Caki2 (cell line): ENCODE measurements around the gene PDGFD. TPM values are rescaled to one million over a fixed set of nuclear protein-coding genes. Genes with fewer than 3 reads are reported as not detected.

Experiments
- DNase-seq: peaks from one replicate; pipeline ENCODE4 v3.0.0-alpha.2; 2015; ENCODE audit warnings: low read depth
- in situ Hi-C: cut with HindIII; loops from 2 replicates; pipeline ENCODE4 v1.10.0; 2016; ENCODE audit warnings: low sequenced_read_pairs, low pct_unique_long_range_greater_than_20kb, mixed read lengths
- total RNA-seq: library from RNA; depleted of rRNA; stranded (reverse); fragments of >200 nt; shearing (Covaris generic); gene quantifications from 2 replicates; pipeline ENCODE4 v1.2.3, GENCODE V29; 2014; ENCODE audit warnings: low replicate concordance

The PDGFD gene
- total RNA-seq, 1 experiment from 2014 or later = 13.1 TPM

DNA sequence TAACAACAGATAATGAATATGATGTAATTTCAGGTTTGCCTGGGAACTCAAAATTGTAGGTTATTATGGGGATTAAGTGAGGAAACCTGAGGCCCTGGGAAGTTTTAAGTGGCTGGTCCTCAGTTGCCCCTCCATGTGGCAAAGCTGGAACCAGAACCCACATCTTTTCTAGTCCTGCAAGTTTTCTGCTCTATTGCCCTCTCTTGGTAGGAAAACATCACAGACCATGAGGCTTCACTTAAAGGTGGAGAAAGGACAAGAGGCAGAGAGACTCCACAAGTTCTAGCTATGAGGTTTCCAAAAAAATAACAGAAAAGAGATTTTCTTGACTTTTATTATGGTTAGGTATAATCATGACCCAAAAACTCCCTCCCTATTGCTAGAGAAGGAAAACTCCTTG, 243.0 kb downstream of the PDGFD start:
- no peak for DNase-seq
- in situ Hi-C loops = no loop called here

DNA sequence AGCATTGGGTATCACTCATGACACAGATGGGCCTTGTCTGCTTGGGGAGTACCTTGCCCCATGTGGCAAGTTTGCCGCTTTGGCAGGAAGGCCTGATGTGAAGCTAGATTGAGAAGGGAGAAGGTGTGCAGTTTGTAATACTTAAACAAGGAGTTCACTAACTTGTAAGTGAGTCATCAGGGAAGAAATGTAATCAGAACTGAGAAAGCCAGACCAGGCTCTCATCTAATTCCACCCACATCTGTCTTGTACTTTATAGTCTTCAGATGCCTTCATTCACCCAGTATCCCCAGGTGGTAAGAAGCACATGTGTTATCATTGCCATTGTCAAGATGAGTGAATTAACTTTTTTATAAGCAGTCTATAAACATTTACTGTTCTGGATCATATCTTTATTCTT, 243.5 kb downstream of the PDGFD start:
- no peak for DNase-seq
- in situ Hi-C loops = no loop called here

DNA sequence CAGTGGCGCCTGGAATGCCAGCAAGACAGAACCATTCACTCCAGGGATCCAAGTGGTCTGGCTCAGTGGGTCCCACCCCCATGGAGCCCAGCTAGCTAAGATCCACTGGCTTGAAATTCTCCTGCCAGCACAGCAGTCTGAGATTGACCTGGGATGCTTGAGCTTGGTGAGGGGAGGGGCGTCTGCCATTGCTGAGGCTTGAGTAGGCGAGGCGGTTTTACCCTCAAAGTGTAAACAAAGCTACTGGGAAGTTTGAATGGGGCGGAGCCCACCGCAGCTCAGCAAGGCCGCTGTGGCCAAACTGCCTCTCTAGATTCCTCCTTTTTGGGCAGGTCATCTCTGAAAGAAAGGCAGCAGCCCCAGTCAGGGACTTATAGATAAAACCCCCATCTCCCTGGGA, 253.2 kb downstream of the PDGFD start:
- in situ Hi-C loops = no loop called here
- DNase-seq = no peak

DNA sequence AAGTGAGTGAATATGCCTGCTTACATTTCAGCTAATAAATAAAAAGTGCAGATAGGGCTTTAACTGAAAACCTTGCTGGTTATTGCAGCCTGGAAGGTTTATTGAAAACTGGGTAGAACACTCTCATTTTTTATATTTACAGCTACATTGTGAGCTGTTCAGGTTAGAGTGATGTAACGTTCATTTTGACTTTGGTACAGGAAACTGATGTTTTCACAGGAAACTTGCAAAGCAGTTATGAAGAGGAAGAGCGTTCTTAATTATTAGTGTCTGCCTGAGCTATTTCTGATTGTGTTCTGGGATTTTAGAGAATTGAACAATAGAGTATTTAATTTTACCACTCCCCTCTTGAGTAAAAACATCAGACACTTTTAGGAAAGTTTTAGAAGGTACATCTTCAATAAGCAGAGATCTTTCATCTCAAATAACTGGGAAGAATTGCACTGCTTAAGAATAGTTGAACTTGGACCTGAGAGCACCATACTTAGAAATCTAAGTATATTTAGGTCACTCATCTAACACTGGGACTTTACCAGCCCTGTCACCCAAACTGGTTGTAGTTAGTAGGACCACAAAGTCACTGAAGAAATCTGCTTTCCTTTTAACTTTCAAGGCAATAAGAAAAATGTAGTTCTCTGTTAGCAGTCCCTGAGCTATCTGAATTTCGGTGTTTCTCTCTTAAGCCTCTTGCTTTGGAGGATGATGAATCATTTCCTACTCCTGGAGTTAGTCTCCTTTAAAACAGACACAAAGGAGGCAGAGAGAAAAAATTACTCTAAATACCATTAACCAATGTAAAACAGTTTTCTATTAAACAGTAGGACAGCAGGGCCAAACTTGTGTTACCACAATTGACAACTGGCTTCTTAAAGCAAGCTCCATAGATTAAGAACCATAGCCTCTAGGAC, 256.1 kb downstream of the PDGFD start:
- DNase-seq = no peak

DNA sequence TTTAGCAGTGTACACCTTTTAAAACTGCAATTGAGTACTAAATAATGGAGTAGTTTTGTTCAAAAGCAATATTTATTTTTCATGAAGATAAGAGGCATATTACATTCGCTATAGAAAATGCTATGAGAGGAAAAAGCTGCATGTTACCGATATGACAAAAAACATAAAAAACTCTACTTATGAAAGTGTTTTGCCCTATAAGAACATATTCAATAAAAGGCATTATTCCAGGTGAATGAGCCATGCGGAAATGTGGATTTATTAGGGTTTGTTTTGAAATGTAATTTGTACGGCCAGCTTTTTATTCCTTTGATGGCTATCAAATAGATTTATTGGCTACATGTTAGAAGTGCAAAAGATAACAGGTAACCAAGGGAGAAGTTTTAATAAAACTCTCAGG, 256.8 kb downstream of the PDGFD start:
- in situ Hi-C loops = no loop called here
- no peak for DNase-seq

More for the DNA sequence above, 256.1 kb downstream of the PDGFD start:
- in situ Hi-C loops = no loop called here

DNA sequence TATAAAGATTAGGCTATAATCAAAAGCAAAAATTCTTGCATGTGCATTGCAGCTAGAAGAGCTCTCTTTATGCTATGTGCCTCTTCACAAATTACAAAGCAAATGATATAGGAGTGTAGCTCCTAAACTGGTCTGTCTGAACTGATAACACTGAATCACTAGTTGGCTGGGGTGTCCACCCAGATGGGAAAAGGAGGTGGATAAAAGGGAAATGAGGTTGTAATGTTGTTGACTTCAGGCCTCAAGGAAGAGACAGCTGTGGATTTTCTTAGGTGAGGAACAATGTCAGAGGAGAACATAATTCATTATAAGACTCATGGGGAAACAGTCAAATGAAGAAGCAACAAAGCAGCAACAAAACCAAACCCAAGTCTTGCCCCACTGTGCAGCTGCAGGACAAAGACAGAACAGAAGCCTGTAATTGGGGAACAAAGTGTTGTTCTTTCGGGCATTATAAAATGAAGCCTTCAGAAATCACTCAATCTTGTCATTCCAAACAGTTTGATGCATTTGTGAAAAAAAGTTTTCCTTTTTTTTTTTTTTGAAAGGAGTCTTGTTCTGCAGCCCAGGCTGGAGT, 257.6 kb downstream of the PDGFD start:
- in situ Hi-C loops = no loop called here
- no peak for DNase-seq

DNA sequence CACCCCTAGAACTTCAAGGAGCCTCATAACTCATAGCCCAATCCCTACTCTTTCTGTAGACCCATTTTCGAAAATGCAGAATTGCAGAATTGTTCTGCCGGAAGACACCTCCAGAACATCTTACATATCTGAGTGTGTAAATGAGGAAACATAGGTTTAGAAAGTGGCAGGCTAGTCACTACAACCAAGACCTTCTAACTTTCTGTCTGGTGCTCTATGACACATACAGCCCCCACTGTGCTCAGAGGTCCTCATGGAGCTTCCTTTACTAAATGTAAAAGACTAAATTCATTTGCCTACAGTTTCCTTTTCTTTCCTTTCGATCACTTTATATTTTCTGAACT, 259.7 kb downstream of the PDGFD start:
- DNase-seq = no peak
- in situ Hi-C loops = no loop called here

DNA sequence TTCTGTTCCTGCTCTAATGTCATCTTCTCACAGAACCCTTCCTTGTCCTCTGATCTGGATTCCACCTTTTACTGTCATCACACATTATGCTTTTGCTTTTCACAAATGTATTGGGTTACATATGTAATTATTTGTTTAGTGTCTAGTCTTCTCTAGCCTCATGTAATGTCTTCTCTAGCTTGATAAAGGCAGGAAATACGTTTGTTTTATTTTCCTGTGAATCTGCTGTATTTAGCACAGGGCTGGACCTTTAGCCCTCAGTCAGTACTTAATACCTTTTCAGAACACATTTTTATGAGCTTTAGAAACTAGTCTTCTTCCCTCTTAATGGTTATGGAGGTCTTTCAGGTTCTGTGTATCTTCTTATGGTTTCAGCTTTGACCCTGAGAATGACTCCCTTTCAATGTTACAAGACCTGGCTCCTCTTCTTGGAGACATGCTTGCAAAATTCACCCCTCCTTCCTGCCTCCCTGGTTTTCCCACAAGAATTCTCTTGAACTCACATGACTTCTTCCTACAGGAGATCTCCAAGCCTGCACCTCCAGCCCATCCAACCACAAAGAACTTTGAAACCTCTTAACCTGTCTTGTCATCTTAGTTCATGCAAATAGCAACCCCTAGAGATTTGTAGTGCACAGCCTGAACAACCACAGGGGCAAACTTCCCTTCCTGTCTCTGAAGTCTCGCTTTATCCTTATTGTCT, 260.2 kb downstream of the PDGFD start:
- in situ Hi-C loops = no loop called here
- DNase-seq = no peak

DNA sequence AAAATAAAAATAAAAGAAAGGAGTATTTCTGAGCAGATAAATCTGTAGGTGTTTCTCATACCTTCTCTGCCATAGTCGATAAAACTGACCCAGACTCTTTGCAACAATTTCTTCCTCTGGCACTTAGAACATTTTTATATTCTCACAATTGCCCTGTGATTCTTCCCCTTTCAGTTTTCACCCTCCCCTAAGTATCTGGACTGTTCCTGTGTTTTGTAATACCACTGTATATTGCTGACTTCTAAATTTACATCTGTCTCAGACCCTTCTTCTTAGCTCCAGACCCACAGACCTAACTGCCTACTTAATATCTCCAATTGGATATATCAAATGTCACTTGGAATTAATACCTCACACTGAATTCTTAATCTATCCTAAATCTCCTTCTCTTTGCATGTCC, 261.0 kb downstream of the PDGFD start:
- no peak for DNase-seq
- in situ Hi-C loops = no loop called here

DNA sequence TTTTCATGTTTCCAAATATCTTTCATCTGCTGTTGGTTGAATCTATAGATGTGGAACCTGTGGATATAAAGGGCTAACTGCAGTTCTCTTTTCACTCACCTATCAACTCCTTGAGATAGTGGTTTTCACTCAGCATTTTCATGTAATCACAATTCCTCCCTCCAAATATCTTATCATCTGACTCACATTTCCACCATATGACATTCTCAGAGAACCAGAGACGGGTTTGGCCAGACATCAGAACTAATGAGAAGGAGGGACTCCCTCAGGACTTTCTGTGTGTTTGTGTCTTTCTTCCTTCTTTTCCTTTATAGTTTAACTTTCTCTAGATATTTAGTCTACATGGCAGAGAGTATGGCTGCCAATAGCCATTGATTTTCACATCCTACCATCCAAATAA, 262.3 kb downstream of the PDGFD start:
- in situ Hi-C loops = no loop called here
- no peak for DNase-seq

DNA sequence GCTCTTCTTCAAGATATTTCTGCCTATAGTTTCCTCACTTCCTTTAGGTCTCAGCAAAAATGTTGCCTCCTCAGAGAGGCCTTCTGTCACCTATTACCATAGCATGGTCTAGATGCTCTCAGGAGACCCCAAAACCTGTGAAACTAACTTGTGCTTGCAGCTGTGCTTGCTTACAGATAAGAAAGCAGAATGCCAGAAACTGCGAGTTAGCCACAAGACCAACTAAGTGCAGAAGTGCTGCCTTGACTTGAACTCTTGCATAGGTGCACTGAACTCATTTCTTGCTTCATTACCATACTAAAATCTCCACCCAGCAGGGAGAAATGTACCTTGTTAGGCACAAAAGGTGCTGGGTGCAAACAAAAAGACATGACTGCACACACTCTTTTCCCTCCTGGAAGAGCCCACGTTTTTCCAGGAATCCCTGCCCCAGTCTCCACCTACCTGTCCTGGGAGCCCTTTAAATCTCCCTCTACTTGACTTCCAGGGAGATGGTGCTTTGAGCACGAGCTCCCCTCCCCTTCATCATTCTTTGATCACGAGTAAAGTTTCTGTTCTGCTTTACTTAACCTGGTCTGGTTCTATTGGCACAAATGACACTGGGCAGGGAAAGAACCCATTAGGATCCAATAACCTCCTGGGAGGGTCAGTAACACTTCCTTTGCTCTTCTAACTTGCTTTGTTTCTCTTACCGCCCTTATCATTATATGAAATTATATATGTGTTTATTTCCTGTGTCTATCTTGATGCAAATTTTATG, 265.2 kb downstream of the PDGFD start:
- DNase-seq = no peak
- in situ Hi-C loops = no loop called here

DNA sequence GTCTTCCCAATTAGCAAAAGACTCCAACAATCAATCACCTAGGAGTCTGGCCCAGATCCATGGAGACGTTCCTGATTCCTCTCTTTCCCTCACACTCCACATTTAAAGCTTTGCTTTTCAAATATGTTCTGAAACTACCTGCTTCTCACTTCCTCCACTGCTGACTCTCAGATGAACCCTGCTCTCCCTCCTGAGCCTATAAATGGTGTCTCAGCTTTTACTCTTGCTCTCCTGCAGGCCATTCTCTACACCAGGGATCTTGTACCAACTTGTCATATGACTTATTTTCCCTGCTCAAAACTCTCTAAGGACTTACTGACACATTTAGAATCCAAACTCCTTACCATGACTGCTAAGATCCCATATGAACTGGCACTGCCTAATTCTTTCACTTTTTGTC, 265.9 kb downstream of the PDGFD start:
- no peak for DNase-seq
- in situ Hi-C loops = no loop called here

DNA sequence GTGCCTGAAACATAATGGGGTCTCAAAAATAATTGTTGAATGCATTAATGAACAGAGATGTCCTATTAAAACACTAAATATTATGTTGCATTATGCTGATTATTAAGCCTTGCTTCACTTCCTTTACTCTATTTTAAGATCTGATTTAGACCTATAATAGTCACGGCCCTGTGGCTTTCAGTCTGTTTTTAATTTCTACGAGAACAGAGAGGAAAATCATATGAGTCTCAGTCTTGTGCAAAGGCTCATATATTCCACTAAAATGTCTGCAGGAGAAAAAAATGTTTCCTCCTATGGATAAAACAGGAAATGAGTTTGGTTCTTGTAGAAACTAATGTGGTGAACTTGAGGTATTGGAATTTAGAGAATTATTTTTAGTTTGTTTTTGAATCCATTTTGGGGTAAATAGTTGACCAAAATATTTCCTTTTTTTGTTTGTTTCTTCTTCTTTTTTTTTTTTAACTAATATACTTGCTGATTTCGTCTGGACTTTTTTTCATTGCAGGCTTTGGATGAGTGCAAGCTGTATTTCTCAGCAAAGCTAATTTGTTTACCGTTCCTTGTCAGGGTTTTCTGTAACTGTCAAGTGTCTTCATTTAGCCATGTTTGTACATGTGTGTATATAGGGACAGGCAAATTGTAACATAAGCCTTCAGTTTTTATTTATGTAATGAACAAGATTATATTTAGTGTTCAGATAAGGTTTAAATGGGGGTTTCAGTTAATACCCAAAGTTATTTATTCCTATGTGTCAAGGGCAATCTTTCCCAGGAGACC, 266.6 kb downstream of the PDGFD start:
- DNase-seq = no peak
- in situ Hi-C loops = no loop called here

DNA sequence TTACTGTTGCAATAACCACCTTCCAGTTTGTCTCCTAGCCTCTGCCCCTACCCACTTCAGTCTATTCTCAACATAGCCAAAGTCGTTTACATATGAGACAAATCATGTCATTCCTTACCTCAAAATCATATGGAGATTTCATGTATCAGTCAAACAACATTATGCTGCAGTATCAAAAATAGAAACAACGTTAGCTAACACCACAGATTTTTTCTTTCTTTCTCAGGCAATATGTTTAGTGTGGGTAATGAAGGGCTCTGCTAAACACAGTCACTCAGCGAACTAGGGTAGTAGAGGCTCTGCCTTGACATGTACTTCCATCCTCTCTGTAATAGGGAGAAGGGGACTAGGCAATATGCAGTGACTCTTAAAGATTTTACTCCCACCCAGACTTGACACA, 268.8 kb downstream of the PDGFD start:
- in situ Hi-C loops = no loop called here
- DNase-seq = no peak

DNA sequence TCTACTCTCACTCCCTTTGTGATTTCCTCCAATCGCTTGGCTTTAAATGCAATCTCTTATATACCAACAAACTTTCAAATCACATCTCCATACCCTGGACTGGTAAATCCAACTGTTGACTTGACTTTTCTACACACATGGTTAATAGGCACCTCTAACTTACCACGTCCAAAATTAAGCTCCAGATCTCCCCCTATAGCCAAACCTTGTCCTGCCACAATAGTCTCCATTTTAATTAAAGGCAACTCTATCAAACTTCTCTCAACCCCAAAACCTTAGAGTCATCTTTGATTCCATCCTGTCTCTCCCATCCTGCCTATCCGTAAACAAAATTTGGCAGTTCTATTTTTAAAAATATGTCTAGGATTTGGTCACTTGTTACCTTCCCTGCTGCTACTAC, 269.3 kb downstream of the PDGFD start:
- in situ Hi-C loops = no loop called here
- DNase-seq = no peak

DNA sequence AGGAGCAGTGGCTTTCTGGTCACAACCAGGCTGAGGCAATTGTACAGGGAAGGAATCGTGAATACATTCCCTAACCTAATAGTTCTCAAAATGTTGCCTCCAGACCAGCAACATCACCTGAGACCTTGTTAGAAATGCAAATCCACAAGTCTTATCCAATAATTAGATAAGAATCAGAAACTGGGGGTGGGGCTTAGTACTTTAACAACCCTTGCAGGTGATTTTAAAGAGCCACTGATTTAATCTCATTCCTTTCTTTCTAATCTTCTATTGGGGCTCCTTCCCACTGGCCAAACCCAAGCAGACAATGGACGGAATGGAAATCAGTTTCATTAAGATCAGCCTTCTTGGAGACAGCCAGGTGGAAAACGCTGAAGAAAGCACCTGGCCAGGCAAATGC, 269.9 kb downstream of the PDGFD start:
- DNase-seq = no peak
- in situ Hi-C loops = no loop called here

DNA sequence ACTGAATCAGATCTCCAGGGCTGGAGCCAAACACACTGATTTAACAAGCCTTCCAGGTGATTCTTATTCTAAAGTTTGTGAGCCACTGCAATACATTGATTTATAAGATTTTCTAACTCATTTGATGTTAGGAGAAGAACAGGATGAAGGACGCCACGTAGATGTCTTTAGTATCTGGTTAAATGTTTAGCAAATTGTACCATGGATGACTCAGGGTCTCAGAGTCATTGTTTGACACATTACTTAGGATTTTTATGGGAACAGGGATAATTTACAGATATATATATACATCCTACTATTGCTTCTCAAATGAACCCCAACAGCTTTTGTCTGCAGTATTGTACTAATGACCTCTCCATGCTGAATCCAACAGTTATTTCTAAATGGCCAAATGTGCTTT, 270.6 kb downstream of the PDGFD start:
- in situ Hi-C loops = no loop called here
- no peak for DNase-seq

DNA sequence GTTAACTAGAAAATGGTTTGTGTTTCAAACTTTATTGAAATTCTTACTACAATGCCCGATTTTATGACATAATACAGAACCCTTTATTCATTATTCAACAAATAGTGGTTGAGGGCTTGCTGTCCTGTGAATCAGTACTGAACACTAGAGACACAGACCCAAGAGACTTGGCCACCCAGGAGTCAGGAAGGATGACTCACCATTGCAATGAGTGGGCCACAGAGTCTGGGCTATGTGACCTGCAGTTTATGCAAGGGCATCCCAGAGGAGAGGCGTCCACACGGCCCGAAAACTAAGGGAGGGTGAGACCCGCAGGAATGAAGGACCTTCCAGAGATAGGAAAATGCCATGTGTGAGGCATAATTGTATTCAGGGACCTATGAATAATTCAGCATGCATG, 271.3 kb downstream of the PDGFD start:
- DNase-seq = no peak
- in situ Hi-C loops = no loop called here
